Transverse colon (tissue), 4 donors: ENCODE measurements around the gene DBH.

ENCODE experiments used
- POLR2A ChIP-seq: fragments of 450-650 bp; IDR thresholded peaks from one replicate; pipeline ENCODE4 v1.6.1; 2016; ENCODE audit warnings: antibody characterized with exemption, mild to moderate bottlenecking, moderate library complexity
- POLR2AphosphoS5 ChIP-seq, 3 donors: sonication (generic); formaldehyde crosslinking; IDR thresholded peaks; one replicate each; pipeline ENCODE4 v1.6.1; 2016; ENCODE audit warnings: antibody characterized with exemption in 3 of 3
- TF ChIP-seq, protein P1 (sequence below), 5 experiments: fragments of 200-600 bp in 3 of 5; fragments of 450-650 bp in 2 of 5; sonication (generic) in 3 of 5; IDR thresholded peaks; 1 replicate in 2 of 5; 2 replicates in 3 of 5; pipeline ENCODE4 v1.5.1; 2016 to 2017; ENCODE audit warnings: antibody characterized with exemption in 5 of 5, inconsistent platforms in 3 of 5, mild to moderate bottlenecking in 2 of 5, moderate library complexity in 1 of 5

DNA sequence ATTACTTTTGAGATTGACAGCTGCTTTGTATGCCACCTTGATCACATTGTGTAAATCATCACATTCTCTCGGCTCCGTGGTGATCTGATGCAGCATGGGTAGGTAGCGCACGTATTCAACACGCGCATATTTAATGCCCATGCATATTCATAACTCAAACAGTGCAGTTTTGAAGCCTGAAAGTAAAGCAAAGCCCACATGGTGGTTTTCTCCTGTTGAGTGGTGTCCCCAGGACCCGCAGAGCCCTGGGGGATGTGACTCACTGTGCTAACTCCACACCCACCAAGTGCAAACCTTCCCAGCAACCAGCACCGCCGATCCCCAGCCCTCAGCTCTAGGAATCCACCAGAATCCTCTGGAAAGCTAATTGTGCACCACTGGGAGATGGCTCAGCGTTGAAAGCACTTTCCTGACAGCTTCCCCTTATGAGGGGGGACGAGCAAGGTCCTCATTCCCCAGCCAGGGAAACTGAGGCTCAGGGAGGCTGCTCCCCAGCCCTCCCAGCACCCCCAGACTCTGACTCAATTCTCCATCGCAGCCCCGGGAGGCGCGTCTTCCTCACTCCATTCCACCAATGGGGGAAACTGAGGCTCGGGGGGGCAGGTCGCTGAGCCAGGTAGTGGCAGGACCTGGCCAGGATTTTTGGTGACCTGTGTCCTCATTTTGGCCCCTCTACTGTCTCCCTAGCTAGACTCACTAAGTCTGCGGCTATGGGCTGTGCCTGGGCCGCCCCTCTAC lies 55.6 kb downstream of the DBH start:
- TF ChIP-seq, protein P1, sequence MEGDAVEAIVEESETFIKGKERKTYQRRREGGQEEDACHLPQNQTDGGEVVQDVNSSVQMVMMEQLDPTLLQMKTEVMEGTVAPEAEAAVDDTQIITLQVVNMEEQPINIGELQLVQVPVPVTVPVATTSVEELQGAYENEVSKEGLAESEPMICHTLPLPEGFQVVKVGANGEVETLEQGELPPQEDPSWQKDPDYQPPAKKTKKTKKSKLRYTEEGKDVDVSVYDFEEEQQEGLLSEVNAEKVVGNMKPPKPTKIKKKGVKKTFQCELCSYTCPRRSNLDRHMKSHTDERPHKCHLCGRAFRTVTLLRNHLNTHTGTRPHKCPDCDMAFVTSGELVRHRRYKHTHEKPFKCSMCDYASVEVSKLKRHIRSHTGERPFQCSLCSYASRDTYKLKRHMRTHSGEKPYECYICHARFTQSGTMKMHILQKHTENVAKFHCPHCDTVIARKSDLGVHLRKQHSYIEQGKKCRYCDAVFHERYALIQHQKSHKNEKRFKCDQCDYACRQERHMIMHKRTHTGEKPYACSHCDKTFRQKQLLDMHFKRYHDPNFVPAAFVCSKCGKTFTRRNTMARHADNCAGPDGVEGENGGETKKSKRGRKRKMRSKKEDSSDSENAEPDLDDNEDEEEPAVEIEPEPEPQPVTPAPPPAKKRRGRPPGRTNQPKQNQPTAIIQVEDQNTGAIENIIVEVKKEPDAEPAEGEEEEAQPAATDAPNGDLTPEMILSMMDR (IDR thresholded peaks at IDR 0.05) = no peak
- TF ChIP-seq POLR2A (no peak), POLR2AphosphoS5 (IDR thresholded peaks at IDR 0.05) (no peak)
